Effector memory CD8-positive, alpha-beta T cell (primary cell): Measurements from ENCODE around the gene SEPTIN5.

Source experiments
- ATAC-seq: fragments of 150-1000 bp; cut with Tn5 transposase; replicated peaks from 2 replicates; pipeline ENCODE4 v1.10.0; 2021; ENCODE audit warnings: mild to moderate bottlenecking, moderate library complexity
- DNase-seq, 3 experiments: peaks; one replicate each; pipeline ENCODE4 v3.0.0; 2021
- H3K27ac Mint-ChIP-seq, 2 donors: one replicate each; pipeline ENCODE4 v1.8.0; 2022; ENCODE audit warnings: mild to moderate bottlenecking in 2 of 2, mixed read lengths in 2 of 2, moderate library complexity in 2 of 2
- H3K27me3 Mint-ChIP-seq, 2 donors: one replicate each; pipeline ENCODE4 v1.8.0; 2022; ENCODE audit warnings: mixed read lengths in 2 of 2
- H3K36me3 Mint-ChIP-seq: one replicate; pipeline ENCODE4 v1.8.0; 2022; ENCODE audit warnings: mild to moderate bottlenecking, moderate library complexity, mixed read lengths; ENCODE audit not compliant: insufficient read depth
- H3K4me1 Mint-ChIP-seq, 2 donors: one replicate each; pipeline ENCODE4 v1.8.0; 2022; ENCODE audit warnings: low read depth in 2 of 2, mixed read lengths in 2 of 2
- H3K4me3 Mint-ChIP-seq, 2 donors: one replicate each; pipeline ENCODE4 v1.8.0; 2022; ENCODE audit warnings: mild to moderate bottlenecking in 2 of 2, mixed read lengths in 2 of 2, moderate library complexity in 2 of 2
- H3K9me3 Mint-ChIP-seq, 2 donors: one replicate each; pipeline ENCODE4 v1.8.0; 2022; ENCODE audit warnings: mixed read lengths in 2 of 2

The SEPTIN5 gene

DNA sequence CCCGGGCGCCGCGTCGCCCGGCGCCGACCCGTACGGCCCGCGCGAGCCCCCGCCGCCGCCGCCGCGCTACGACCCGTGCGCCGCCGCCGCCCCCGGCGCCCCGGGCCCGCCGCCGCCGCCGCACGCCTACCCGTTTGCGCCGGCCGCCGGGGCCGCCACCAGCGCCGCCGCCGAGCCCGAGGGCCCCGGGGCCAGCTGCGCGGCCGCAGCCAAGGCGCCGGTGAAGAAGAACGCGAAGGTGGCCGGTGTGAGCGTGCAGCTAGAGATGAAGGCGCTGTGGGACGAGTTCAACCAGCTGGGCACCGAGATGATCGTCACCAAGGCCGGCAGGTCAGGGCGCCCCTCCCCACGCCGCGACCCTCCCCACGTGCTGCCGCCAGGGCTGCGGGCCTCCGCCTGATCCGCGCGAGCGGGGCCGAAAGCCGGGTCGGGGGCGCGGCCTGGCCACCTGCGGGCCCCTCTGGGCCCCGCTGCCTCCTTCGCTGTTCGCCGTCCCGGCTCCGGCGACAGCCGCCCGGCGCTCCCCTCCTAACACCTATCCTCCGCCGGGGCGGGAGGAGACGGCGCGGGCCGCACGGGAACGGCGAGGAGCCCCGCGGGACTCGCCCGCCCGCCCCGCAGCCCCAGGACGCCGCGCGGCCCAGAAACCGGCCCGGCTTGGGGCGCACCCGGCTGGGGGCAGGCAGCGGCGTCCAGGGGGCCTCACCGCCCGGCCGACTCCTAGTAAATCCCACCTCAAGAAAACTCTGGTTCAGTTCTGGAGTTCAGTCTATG lies 46.8 kb downstream of the SEPTIN5 start:
- Mint-ChIP-seq H3K4me1 (peaks cover 19 to 20% of the 10 kb centered on the region in 2 donors), H3K27me3 (peaks cover 59 to 89% of the 10 kb centered on the region in 2 donors), H3K36me3 (peaks cover 6% of the 10 kb centered on the region), H3K4me3 (peak overlapping the region; percentile 52 to 71), H3K27ac (no peak overlapping the region), H3K9me3 (no peaks in the 10 kb centered on the region)
- no peak for ATAC-seq
- no peak for DNase-seq

DNA sequence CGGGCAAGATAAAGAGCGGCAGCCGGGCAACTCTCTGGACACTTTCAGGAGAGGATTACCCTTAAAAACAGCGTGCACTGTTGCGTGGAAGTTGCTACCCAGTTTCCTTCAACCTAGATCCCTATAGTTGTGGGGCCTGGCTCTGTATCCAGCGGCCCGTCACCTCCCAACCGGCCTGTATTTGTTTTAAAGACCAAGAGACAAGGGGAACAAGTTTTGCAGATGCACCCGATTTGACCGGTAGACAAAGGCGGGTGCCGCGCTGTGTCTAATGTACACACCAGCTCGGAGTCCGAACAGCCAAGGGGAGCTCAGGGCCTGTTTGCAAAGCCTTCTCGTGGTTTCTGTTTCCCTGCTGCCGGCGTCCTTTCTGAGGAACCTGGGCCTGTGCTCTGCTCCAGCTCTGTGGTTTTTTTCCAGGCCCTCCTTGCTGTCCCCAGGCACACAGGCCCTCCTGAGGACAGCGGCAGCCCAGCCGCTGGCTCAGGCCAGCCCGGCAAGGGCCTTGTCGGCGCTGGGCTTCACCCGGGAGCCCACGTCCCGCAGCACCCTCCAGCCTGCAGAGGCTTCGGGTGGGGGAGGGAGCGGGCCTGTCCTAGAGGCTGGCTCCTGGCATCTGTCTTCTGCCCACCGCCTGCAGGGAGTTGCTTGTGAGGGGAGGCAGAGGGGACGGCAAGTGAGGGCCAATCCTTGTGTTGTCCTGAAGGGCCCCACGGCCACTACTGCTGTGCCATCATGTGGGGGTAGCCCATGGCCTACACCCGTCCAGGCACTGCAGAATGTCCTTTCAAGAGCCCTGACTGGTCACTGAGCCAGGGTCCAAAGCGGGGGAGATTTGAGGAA lies 47.6 kb downstream of the SEPTIN5 start:
- no peak for DNase-seq
- Mint-ChIP-seq H3K27ac (no peak overlapping the region), H3K4me3 (peak overlapping the region; percentile 52 to 71), H3K4me1 (peaks cover 16 to 20% of the 10 kb centered on the region in 2 donors), H3K9me3 (no peaks in the 10 kb centered on the region), H3K27me3 (peaks cover 56 to 82% of the 10 kb centered on the region in 2 donors), H3K36me3 (peaks cover 6% of the 10 kb centered on the region)
- no peak for ATAC-seq

DNA sequence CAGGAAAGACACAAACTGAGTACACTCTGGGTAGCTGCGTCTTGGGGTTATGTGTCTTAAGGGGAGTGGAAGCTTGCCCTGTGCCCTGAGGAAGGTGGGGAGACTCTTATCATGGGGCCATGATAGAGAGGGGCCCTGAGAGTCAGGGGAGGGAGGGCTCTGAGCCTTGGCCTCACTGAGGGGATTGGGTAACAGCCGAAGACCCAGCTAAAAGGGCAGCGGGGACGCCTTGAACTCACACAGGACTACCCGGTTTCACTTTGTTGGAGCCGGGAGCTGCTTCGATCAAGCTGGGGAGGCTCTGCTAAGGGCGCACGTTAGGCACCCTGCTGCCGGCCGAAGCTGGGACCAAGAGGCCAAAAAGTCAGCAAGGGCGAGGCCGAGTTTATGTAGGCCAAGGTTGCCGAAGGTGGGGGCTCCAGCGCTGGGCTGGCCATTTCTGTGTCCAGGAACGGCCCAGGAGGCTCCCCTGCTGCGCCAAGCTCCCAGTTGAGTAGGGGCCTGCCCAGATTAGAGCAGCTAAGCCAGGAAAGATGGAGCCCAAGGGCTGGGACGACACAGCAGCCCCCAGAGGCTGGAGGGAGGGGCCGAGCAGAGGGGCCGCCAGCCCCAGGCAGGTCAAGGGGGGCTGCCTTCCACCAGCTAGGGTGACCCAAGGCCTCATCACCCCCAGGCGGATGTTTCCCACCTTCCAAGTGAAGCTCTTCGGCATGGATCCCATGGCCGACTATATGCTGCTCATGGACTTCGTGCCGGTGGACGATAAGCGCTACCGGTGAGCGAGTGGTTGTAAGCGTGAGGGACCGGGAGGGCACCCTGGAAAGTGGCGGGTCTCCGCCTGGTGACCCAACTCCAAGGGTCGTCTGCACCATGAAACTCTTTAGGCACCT lies 48.5 kb downstream of the SEPTIN5 start:
- no peak overlapping the region for H3K4me3 Mint-ChIP-seq
- peaks cover 15 to 16% of the 10 kb centered on the region in 2 donors for H3K4me1 Mint-ChIP-seq
- H3K27ac Mint-ChIP-seq: no peak overlapping the region
- no peaks in the 10 kb centered on the region for H3K9me3 Mint-ChIP-seq
- ATAC-seq: no peak
- peaks cover 6% of the 10 kb centered on the region for H3K36me3 Mint-ChIP-seq
- no peak for DNase-seq
- H3K27me3 Mint-ChIP-seq: peaks cover 58 to 82% of the 10 kb centered on the region in 2 donors

GRCh38 chr22:19763458-19764298 lies 49.4 kb downstream of the SEPTIN5 start:
- Mint-ChIP-seq H3K4me3 (no peak overlapping the region), H3K27me3 (peaks cover 56 to 82% of the 10 kb centered on the region in 2 donors), H3K36me3 (peaks cover 6% of the 10 kb centered on the region), H3K4me1 (peaks cover 14 to 15% of the 10 kb centered on the region in 2 donors), H3K9me3 (no peaks in the 10 kb centered on the region), H3K27ac (no peak overlapping the region)
- DNase-seq (no peak), ATAC-seq (no peak)

DNA sequence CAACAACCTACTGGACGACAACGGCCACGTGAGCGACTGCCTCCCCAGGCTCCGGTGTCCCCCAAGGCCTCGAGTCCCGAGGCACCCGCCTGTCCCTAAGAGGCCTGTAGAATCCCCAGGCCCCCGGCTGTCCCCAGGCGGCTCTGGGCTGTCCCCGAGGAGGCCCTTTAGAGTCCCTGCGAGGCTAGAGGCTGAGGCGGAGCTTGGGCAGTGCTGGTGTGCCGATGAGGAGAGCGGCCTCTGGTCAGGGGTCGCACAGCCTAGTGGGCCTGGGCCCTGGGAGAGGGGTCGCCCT lies 49.9 kb downstream of the SEPTIN5 start:
- H3K4me1 Mint-ChIP-seq: peaks cover 14 to 15% of the 10 kb centered on the region in 2 donors
- H3K27ac Mint-ChIP-seq: no peak overlapping the region
- ATAC-seq: no peak
- DNase-seq: no peak
- peaks cover 6% of the 10 kb centered on the region for H3K36me3 Mint-ChIP-seq
- H3K9me3 Mint-ChIP-seq: no peaks in the 10 kb centered on the region
- H3K4me3 Mint-ChIP-seq: peak overlapping the region in 1 of 2 donors; percentile 48
- H3K27me3 Mint-ChIP-seq: peaks cover 59 to 80% of the 10 kb centered on the region in 2 donors

- ATAC-seq: no peak
- Mint-ChIP-seq H3K4me3 (peak overlapping the region; percentile 68), H3K9me3 (no peaks in the 10 kb centered on the region), H3K36me3 (peaks cover 6% of the 10 kb centered on the region), H3K27ac (no peak overlapping the region), H3K4me1 (peaks cover 9 to 10% of the 10 kb centered on the region in 2 donors), H3K27me3 (peaks cover 59 to 80% of the 10 kb centered on the region in 2 donors)
- no peak for DNase-seq
These were observed 50.6 kb downstream of the SEPTIN5 start for GRCh38 chr22:19764636-19765476.

- Mint-ChIP-seq H3K9me3 (no peaks in the 10 kb centered on the region), H3K36me3 (peaks cover 3% of the 10 kb centered on the region), H3K27me3 (peaks cover 60 to 80% of the 10 kb centered on the region in 2 donors), H3K27ac (no peak overlapping the region), H3K4me3 (peak overlapping the region; percentile 68), H3K4me1 (peaks cover 3 to 5% of the 10 kb centered on the region in 2 donors)
- ATAC-seq (peak; percentile 55), DNase-seq (no peak)
These were observed 51.4 kb downstream of the SEPTIN5 start for GRCh38 chr22:19765477-19766239.

DNA sequence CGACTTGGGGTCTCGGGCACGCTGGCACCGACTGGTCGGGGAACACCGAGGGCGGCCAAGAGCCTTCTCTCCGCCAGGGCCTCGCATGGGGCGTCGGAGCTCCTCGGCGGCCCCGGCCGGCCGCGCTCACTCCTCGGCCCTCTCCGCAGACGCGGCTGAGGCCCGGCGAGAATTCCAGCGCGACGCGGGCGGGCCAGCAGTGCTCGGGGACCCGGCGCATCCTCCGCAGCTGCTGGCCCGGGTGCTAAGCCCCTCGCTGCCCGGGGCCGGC lies 51.9 kb downstream of the SEPTIN5 start:
- H3K4me3 Mint-ChIP-seq: no peak overlapping the region
- H3K4me1 Mint-ChIP-seq: peaks cover 3 to 5% of the 10 kb centered on the region in 2 donors
- H3K9me3 Mint-ChIP-seq: no peaks in the 10 kb centered on the region
- no peak overlapping the region for H3K27ac Mint-ChIP-seq
- no peak for DNase-seq
- peaks cover 3% of the 10 kb centered on the region for H3K36me3 Mint-ChIP-seq
- H3K27me3 Mint-ChIP-seq: peaks cover 64 to 85% of the 10 kb centered on the region in 2 donors
- ATAC-seq: no peak

GRCh38 chr22:19766511-19767426 lies 52.5 kb downstream of the SEPTIN5 start:
- Mint-ChIP-seq H3K4me1 (peaks cover 3 to 5% of the 10 kb centered on the region in 2 donors), H3K27ac (no peak overlapping the region), H3K4me3 (peak overlapping the region; percentile 70 to 71), H3K9me3 (no peaks in the 10 kb centered on the region), H3K27me3 (peaks cover 65 to 85% of the 10 kb centered on the region in 2 donors), H3K36me3 (peaks cover 3% of the 10 kb centered on the region)
- DNase-seq (peak; percentile 16 to 38 (median 28)), ATAC-seq (peak; percentile 74)

GRCh38 chr22:19767427-19768341 lies 53.4 kb downstream of the SEPTIN5 start:
- Mint-ChIP-seq H3K27me3 (peaks cover 67 to 85% of the 10 kb centered on the region in 2 donors), H3K9me3 (no peaks in the 10 kb centered on the region), H3K4me1 (peaks cover 3 to 7% of the 10 kb centered on the region in 2 donors), H3K27ac (no peak overlapping the region), H3K4me3 (peak overlapping the region; percentile 70 to 71), H3K36me3 (peaks cover 3% of the 10 kb centered on the region)
- ATAC-seq: peak; percentile 17
- DNase-seq: no peak
